Suprapubic skin (tissue), 4 donors: ENCODE results near the gene RUBCN. TPM values are rescaled to one million over a fixed set of nuclear protein-coding genes. Genes with fewer than 3 reads are reported as not detected.

Source experiments
- DNase-seq, 2 donors: peaks; one replicate each; pipeline ENCODE4 v3.0.0-alpha.2; 2019; ENCODE audit warnings: low spot score in 2 of 2
- H3K27ac ChIP-seq: fragments of 200-600 bp; sonication (generic); one replicate; pipeline ENCODE4 v1.5.1; 2019
- H3K27me3 ChIP-seq: fragments of 200-600 bp; sonication (generic); one replicate; pipeline ENCODE4 v1.5.1; 2019
- H3K36me3 ChIP-seq: fragments of 200-600 bp; sonication (generic); one replicate; pipeline ENCODE4 v1.5.1; 2019
- H3K4me1 ChIP-seq: fragments of 200-600 bp; sonication (generic); one replicate; pipeline ENCODE4 v1.5.1; 2019
- H3K4me3 ChIP-seq: fragments of 200-600 bp; sonication (generic); one replicate; pipeline ENCODE4 v1.5.1; 2019; ENCODE audit warnings: mild to moderate bottlenecking
- H3K9me3 ChIP-seq: fragments of 200-600 bp; sonication (generic); one replicate; pipeline ENCODE4 v1.5.1; 2019
- EP300 ChIP-seq: sonication (generic); formaldehyde crosslinking; IDR thresholded peaks from one replicate; pipeline ENCODE4 v1.6.1; 2017; ENCODE audit warnings: antibody characterized with exemption
- POLR2A ChIP-seq, 2 donors: fragments of 450-650 bp; IDR thresholded peaks; one replicate each; pipeline ENCODE4 v1.6.1; 2017; ENCODE audit warnings: antibody characterized with exemption in 2 of 2, mild to moderate bottlenecking in 2 of 2, moderate library complexity in 2 of 2
- POLR2AphosphoS5 ChIP-seq, 3 donors: sonication (generic); formaldehyde crosslinking; IDR thresholded peaks; one replicate each; pipeline ENCODE4 v1.6.1; 2017; ENCODE audit warnings: antibody characterized with exemption in 3 of 3
- WGBS: methylation state at CpG from one replicate; pipeline ENCODE4 v1.1.5; 2018; 5-methylcytosine and 5-hydroxymethylcytosine counted together
- total RNA-seq, 4 donors: library from RNA; depleted of rRNA; stranded (reverse); fragments of >200 nt; gene quantifications; one replicate each; pipeline ENCODE4 v1.1.0, GENCODE V29; 2016
- TF ChIP-seq, protein P1 (sequence below), 2 donors: fragments of 200-600 bp in 1 of 2; fragments of 450-650 bp in 1 of 2; sonication (generic) in 1 of 2; IDR thresholded peaks; one replicate each; pipeline ENCODE4 v1.5.1; 2016 to 2019; ENCODE audit warnings: antibody characterized with exemption in 2 of 2, mild to moderate bottlenecking in 1 of 2, moderate library complexity in 1 of 2

The RUBCN gene
- total RNA-seq: 10 to 100 TPM; 41.8 to 70.2 (median 48.4) TPM

DNA sequence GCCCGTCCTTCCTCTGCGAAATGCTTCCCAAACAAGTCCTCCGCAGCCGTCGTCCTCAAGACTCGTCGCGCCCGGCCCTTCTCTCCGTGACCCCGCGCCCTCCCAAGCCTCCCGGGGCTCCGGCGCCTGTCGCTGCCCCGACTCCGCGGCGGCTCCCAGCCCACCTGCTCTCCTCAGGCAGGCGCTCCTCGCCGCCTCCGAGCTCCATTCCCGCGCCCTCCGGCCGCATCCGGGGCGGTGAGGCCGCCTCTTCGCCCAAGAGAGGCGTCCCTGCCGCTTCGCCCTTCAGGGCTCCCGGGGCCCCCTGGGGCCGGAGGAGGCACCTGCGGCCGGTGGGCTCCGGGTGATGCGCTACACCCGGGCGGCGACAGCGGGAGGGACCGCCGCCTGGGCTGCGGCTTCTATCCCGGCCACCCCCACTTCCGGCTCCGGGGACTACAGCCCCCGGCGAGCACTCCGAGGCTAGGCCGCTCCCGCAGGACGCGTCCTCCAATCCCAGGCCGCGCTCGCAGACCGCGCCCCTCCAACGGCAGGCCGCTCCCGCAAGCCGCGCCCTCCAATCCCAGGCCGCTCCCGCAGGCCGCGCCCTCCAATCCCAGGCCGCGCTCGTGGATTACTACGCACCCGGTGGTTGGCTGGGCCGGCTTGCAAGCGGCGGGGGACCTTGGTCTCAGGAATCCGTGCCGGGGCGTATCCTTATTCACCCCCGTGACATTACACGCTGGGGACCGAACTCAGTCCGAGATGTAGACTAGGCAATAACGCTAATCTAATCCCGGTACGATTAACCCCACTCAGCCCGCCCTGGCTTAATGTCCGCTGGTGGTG is at the start of gene RUBCN:
TSS of gene RUBCN (minus strand) at position 414 of the 828 bp plus-strand sequence. CDS start at position 229, 185 bp downstream.
- H3K9me3 ChIP-seq: no peaks in the 10 kb centered on the region
- H3K4me1 ChIP-seq: peaks cover 21% of the 10 kb centered on the region
- peak; percentile 98 for DNase-seq
- H3K36me3 ChIP-seq: no peaks in the 10 kb centered on the region
- peak within 1 kb of the TSS; percentile 78 for H3K27ac ChIP-seq
- peak within 1 kb of the TSS; percentile 93 for H3K4me3 ChIP-seq
- H3K27me3 ChIP-seq: no peaks in the 10 kb centered on the region
- 0% methylated on average over 26 of the region's 92 CpGs for WGBS
- peak in 1 of 2 donors; percentile 47 for TF ChIP-seq POLR2A (IDR thresholded peaks at IDR 0.05)
- TF ChIP-seq, protein P1, sequence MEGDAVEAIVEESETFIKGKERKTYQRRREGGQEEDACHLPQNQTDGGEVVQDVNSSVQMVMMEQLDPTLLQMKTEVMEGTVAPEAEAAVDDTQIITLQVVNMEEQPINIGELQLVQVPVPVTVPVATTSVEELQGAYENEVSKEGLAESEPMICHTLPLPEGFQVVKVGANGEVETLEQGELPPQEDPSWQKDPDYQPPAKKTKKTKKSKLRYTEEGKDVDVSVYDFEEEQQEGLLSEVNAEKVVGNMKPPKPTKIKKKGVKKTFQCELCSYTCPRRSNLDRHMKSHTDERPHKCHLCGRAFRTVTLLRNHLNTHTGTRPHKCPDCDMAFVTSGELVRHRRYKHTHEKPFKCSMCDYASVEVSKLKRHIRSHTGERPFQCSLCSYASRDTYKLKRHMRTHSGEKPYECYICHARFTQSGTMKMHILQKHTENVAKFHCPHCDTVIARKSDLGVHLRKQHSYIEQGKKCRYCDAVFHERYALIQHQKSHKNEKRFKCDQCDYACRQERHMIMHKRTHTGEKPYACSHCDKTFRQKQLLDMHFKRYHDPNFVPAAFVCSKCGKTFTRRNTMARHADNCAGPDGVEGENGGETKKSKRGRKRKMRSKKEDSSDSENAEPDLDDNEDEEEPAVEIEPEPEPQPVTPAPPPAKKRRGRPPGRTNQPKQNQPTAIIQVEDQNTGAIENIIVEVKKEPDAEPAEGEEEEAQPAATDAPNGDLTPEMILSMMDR (IDR thresholded peaks at IDR 0.05): no peak
- TF ChIP-seq POLR2AphosphoS5 (IDR thresholded peaks at IDR 0.05): peak in 1 of 3 donors; percentile 75

DNA sequence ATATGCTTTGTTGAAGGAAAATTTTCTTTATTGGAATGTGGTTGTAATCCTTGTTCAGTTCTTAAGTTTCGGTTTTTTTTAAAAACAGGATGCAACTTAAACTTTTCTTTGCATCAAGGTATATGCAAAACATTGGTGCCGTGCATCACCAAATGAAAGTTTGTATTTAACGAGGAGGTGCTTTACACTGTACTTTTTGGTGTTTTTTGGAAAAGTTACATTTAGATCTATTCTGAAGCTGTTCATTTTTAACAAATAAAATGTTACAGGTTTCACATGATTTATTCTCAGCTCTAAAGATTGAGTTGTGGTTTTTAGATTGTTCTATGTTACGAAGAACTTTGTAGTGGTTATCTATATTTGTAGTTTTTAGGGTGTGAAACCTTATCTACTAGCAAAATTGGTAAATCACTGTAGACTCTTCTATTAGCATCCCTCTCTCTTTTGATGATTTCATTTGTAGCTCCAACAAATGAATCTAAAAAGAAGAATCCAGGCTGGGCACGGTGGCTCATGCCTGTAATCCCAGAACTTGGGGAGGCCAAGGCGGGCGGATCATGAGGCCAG is 47.4 kb upstream of the RUBCN start:
- no peaks in the 10 kb centered on the region for H3K9me3 ChIP-seq
- H3K4me1 ChIP-seq: no peaks in the 10 kb centered on the region
- H3K36me3 ChIP-seq: peaks cover 38% of the 10 kb centered on the region
- no peaks in the 10 kb centered on the region for H3K27me3 ChIP-seq
- DNase-seq: no peak
- 96% methylated on average over 7 of the region's 7 CpGs for WGBS
- no peak for TF ChIP-seq EP300
- TF ChIP-seq, protein P1 (IDR thresholded peaks at IDR 0.05): no peak
- TF ChIP-seq POLR2AphosphoS5 (IDR thresholded peaks at IDR 0.05): no peak
- TF ChIP-seq POLR2A (IDR thresholded peaks at IDR 0.05): no peak
- H3K4me3 ChIP-seq: no peak overlapping the region
- H3K27ac ChIP-seq: no peak overlapping the region

DNA sequence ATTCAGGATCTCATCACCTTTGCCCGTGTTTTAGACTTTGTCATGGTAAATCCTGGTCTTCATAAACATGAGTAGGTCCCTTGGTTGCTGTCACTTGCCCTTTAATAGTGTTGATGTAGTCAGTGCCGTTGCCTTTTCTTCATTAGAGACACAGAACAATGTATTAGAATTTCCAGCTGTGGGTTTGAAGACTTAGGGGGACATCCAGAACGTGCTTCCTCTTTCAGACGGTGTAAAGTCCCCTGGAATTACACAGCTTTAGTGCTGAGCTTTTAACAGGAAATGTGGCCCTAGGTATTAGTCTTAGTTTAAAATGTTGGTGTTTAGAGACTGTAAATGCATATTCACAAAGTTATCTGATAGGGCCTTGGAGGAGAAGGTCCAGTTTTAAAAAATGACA is 45.5 kb upstream of the RUBCN start:
- WGBS: 86% methylated on average over 4 of the region's 4 CpGs
- Histone ChIP-seq H3K36me3 (peaks cover 57% of the 10 kb centered on the region), H3K27me3 (no peaks in the 10 kb centered on the region), H3K9me3 (no peaks in the 10 kb centered on the region), H3K4me1 (no peaks in the 10 kb centered on the region), H3K4me3 (no peak overlapping the region), H3K27ac (no peak overlapping the region)
- no peak for TF ChIP-seq POLR2A (IDR thresholded peaks at IDR 0.05)
- TF ChIP-seq, protein P1 (IDR thresholded peaks at IDR 0.05): no peak
- TF ChIP-seq EP300: no peak
- no peak for TF ChIP-seq POLR2AphosphoS5 (IDR thresholded peaks at IDR 0.05)
- DNase-seq: no peak

DNA sequence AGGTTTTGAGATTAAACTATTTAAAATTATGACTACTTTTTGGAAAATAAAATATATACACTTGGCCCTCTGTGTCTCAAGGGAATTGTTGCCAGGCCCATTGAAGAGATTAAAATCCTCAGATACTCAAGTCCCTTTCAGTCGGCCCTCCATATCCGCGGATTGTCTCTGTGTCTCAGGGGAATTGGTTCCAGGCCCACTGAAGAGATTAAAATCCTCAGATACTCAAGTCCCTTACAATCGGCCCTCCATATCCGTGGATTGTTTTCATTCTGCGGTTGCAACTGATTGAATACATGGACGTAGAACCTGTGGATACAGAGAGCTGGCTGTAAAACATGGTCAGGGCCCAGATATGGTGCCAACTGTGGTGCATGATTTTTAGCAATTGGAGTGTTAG is 38.6 kb upstream of the RUBCN start:
- H3K4me3 ChIP-seq: no peak overlapping the region
- H3K4me1 ChIP-seq: no peaks in the 10 kb centered on the region
- DNase-seq: no peak
- no peaks in the 10 kb centered on the region for H3K27me3 ChIP-seq
- TF ChIP-seq POLR2A (IDR thresholded peaks at IDR 0.05) (no peak), EP300 (no peak), POLR2AphosphoS5 (IDR thresholded peaks at IDR 0.05) (no peak)
- TF ChIP-seq, protein P1 (IDR thresholded peaks at IDR 0.05): no peak
- H3K36me3 ChIP-seq: peaks cover 78% of the 10 kb centered on the region
- WGBS: 79% methylated on average over 7 of the region's 7 CpGs
- no peaks in the 10 kb centered on the region for H3K9me3 ChIP-seq
- H3K27ac ChIP-seq: no peak overlapping the region

DNA sequence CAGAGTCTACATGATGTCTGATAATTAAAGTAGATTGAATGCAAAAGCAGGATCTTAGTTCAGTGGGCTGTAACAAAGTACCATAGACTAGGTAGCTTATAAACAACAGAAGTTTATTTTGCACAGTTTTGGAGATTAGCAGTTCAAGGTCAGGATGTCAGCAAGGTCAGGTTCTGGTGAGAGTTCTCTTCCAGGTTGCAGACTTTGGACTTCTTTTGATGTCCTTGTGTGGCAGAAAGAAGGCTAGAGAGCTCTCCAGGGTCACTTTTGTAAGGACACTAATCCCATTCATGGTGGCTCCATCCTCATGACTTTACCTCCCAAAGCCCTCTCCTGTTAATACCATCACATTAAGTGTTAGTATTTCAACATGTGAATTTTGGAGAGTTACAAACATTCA is 25.1 kb upstream of the RUBCN start:
- no peaks in the 10 kb centered on the region for H3K27me3 ChIP-seq
- peaks cover 49% of the 10 kb centered on the region for H3K36me3 ChIP-seq
- no peak overlapping the region for H3K27ac ChIP-seq
- TF ChIP-seq EP300 (no peak), POLR2AphosphoS5 (IDR thresholded peaks at IDR 0.05) (no peak), POLR2A (IDR thresholded peaks at IDR 0.05) (no peak)
- TF ChIP-seq, protein P1 (IDR thresholded peaks at IDR 0.05): no peak
- no peaks in the 10 kb centered on the region for H3K9me3 ChIP-seq
- H3K4me3 ChIP-seq: no peak overlapping the region
- DNase-seq: no peak
- H3K4me1 ChIP-seq: no peaks in the 10 kb centered on the region
